Measurements from ENCODE around the gene KDM8.
"Not testable (repeated sequence)": the region's sequence is repeated elsewhere in the genome, so short reads cannot be mapped to it uniquely, and the experiment has no call there.

Gene KDM8

DNA sequence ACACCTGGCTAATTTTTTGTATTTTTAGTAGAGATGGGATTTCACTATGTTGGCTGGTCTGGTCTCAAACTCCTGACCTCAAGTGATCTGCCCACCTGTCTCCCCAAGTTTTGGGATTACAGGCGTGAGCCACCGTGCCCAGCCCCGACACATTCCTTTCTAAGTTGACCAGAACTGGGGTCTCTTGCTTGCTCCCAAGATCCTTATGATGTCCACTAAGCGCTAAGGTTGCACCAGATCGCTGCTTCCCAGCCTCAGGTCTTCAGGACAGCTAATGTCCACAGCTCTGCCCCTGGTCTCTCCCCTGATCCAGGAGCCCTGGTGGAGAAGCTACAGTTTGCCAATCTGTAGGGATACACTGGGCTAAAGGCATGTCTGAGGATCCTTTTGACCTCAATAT, 35.7 kb downstream of the KDM8 start:
- intact Hi-C loops (cut with DNase I), result no loop called here
- DNase-seq, result peak in 2 of 10 donors; percentile 23 to 62

DNA sequence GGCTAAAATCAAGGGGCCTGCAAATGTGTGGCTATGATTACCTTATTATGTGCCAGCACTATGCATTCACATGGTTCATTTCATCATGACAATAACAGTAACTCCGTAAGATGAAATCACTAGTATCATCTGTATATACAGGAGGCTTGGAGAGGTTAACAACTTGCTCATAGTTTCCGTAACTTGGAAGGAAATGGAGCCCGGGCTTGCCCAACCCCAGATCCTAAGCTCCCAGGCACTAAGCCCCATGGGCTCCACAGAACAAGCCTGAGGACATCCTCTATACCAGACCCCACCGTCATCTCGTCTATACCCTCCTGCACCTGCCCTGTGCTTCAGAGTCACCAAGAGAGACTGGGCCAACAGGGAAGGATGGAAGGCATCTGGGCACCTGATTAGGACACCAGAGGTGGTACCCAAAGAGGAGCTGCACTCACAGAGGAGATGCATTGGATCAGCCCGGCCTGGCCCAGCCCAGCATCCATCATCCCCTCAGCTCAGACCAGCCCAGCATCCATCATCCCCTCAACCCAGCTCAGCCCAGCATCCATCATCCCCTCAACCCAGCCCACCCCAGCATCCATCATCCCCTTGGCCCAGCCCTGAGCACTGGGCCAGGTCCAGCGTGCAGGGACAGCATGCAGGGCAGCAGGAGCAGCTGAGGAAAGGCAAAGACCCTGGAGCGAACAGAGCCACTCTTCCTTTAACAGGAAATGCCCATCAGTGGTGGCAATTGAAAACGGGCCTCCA, 36.8 kb downstream of the KDM8 start:
- intact Hi-C loops (cut with DNase I), result no loop called here

DNA sequence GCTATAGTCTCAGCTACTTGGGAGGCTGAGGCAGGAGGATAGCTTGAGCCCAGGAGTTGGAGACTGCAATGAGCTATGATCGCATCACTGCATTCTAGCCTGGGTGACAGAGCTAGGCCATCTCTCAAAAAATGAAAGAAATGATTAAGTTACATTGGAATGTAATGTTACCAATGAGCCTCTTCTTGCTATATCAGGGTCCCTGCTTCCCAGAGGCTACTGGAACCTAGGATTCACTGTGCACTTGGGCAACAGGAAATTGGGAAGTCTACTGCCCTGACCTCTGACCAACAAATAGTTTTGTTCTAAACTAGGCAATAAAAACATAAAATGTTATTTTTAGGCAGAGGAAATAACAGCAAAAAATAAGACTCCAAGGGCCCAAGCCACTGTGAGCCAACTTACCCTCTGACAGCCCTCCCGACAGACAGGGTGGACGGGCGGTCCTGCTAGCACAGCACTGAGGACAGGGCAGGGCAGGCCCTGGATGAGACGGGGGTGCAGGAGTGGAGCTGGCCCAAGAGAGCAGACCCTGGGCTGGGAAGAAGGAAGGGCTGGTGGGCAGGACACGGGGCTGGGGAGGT, 37.7 kb downstream of the KDM8 start:
- DNase-seq, result peak in 1 of 10 donors; percentile 71
- intact Hi-C loops (cut with DNase I), result no loop called here

More for the DNA sequence above, 36.8 kb downstream of the KDM8 start:
- peak in 1 of 10 donors; percentile 36 for DNase-seq

DNA sequence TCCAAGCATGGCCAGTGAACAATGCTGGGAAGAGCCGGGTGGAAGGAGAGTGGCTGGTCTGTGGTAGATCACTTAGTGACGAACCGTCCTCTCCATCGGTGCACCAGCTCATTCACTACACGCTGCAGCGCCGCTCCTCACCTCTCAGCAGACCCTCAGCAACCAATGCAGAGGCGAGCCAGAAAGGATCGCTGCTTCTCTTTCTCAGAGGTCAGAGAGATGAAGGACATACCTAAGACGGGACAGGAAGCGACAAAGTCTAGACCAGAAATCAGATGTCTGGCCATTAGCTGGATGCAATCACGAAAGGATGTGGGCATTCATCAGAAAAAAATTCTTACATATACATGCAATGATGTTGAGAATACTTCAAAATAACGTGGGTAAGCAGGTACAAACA, 38.3 kb downstream of the KDM8 start:
- peak in 1 of 10 donors; percentile 20 for DNase-seq
- intact Hi-C loops (cut with DNase I), result no loop called here

DNA sequence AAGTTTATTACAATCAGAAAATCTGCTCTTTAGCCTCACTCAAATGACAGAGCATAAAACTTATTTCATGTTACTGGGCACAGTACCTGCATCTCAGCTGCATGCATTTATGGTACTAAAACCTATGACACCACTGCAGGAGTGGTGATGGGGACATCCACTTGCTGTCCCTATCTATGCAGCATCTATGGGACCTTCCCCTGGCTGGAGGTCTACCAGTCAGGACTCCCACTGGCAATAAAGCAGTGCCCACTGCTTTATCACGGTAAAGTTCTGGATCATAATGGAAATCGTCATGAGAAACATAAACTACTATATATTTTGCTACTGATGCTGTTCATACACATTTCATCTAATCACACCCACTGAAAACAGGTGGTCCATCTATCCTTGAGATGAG, 39.1 kb downstream of the KDM8 start:
- no peak for DNase-seq
- intact Hi-C loops (cut with DNase I), result no loop called here

DNA sequence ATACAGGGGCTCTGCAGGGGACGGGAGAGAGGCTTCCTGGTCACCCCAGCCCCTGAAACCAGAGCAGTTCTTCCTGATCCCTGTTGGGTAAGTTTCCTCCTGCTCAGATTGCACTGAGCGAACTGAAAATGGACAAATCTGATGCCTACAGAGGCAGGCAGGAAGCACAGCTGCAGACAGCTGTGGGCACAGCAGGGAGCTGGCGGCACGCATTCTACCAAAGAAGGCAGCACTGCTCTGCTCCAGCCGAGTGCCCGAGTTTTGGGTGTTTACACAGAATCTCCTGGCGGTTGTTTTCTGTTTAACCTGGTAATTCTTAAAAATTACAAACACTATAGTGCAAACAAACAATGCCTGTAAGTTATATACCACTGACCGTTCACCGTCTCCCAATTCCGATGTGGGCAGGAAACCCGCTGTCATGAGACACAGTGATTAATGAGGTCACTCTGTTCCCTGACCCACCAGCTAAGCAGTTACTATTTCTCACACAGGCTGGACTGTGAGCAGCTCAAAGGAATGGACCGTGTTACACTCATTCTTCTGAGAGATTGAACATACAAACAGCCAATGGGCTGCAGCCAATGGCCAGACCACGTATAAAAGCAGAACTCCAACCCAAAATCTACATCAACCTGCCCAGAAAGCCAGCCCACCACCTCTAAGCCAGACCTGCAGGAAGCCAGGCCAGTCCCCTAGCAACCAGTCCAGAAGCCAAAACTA, 39.7 kb downstream of the KDM8 start:
- DNase-seq, result peak in 1 of 10 donors; percentile 85
- intact Hi-C loops (cut with DNase I), result no loop called here

DNA sequence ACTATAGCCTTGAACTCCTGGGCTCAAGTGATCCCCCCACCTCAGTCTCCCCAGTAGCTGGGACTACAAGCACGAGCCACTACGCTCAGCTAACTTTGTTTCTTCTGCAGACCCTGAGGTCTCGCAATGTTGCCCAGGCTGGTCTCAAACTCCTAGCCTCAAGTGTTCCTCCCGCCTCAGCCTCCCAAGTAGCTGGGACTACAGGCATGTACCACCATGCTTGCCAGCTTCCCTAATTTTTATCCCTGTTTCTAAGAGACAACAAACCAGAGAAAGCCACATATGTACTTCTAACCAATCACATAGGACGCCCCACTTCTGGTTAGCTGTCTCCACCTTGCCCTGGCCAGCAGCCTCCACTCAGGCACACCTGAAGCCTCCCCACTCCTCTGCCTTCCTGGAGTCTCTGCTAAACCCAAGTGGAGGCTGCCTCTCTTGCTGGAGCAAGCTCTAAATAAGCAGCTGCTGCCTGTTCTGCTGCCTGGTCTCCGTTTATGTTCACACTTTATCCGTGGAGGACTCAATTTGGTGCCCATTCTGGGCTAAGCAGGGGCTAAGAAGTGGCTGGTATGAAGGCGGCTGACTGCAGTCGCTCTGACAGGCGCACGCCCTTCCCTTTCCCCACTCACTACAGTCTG, 40.5 kb downstream of the KDM8 start:
- intact Hi-C loops (cut with DNase I), result no loop called here
- peak in 1 of 10 donors; percentile 43 for DNase-seq

DNA sequence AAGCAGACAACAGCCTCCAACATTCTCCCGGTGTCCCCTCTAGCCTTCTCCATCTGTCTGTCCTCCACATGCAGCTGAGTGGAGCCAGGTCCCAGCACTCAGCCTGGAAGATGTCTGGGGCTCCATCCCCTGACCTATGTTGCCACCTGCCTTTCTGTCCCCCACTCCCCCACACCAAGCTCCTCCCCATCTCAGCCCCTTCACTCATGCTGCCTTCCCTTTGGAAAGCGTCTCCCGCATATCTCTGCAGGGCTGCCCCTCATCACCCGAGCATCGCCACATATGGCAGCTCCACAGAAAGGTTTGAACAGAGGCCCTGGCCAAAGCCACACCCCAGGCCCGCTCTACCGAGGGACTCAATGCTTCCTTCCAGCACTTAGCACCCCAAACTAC, 41.0 kb downstream of the KDM8 start:
- intact Hi-C loops (cut with DNase I), result no loop called here
- peak in 1 of 10 donors; percentile 53 for DNase-seq

DNA sequence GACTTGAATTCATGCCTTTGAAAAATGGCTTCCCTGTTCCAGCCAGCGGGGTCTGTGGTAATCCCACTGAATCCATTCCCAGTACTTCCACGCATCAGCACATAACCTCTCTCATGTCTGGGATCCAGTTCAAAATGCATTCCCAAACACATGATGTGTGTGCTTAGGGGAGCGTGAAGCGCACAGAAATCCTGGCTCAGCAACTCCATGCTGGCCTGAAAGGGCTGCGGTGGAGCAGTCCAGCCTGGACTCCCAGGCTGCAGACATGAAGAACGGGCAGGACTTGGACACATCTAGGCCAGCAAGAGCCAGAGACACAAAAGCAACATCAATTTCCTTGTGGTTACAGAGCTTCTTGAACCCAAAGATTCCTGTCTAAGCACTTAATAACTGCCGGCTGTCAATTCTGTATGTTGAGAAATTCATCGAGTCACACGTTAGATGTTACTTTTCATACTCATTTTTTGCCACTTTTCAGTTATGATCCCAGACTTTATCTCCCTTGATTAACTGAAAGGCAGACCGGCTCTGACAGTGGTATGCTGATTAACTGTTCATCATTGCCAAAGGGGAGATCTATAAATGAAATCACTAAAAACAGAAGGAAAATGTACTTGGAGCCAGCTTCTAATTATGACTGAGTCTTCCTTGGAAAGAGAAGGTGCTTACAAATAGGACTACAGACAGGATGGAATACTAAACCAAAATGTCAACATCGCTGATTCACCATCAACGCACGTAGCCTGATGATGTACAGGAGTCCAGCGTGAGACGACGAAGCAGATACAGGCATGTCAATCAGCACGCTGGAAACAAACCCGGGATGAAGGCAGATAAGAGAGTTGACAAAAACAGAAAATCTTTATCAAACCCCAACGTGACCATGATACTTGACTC, 42.2 kb downstream of the KDM8 start:
- intact Hi-C loops (cut with DNase I), result no loop called here
- peak in 1 of 10 donors; percentile 69 for DNase-seq

DNA sequence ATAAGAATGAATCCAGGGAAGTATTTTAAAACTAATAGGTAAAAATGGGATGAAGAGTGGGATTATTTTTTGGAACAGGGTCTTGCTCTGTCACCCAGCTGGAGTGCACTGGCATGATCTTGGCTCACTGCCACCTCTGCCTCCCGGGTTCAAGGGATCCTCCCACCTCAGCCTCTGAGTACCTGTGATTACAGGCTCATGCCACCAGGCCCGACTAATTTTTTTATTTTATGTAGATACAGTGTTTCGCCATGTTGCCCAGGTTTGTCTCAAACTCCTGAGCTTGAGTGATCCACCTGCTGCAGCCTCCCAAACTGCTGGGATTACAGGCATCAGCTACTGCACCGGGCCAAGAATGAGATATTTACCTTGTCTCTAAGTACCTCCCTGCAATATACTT, 43.1 kb downstream of the KDM8 start:
- intact Hi-C loops (cut with DNase I), result no loop called here
- peak in 1 of 10 donors; percentile 33 for DNase-seq

DNA sequence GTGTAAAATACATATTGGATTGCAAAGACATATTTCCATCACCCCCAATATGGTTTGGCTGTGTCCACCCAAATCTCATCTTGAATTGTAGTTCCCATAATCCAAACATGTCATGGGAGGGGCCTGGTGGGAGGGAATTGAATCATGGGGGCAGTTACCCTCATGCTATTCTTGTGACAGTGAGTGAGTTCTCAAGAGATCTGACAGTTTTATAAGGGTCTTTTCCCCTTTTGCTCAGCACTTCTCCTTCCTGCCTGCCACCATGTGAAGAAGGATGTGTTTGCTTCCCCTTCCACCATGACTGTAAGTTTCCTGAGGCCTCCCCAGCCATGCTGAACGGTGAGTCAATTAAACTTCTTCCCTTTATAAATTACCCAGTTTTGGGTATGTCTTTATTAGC, 43.8 kb downstream of the KDM8 start:
- DNase-seq; intact Hi-C loops (cut with DNase I): not testable (repeated sequence)

DNA sequence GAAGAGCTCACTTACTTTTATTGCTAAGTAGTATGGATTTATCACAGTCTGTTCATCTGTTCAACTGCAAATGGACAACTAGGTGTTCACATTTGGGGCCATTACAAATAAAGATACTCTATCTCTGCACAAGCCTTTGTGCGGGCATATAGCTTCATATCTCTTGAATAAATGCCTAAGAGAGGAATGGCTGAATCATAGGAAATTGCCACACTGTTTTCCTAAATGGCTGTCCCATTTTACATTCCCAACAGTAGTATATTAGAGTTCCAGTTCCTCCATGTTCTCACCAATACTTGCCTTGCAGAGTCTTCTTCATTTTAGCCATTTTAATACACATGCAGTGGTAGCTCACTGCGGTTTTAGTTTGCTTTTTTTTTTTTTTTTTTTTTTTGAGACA, 44.7 kb downstream of the KDM8 start:
- intact Hi-C loops (cut with DNase I), result no loop called here
- no peak for DNase-seq

DNA sequence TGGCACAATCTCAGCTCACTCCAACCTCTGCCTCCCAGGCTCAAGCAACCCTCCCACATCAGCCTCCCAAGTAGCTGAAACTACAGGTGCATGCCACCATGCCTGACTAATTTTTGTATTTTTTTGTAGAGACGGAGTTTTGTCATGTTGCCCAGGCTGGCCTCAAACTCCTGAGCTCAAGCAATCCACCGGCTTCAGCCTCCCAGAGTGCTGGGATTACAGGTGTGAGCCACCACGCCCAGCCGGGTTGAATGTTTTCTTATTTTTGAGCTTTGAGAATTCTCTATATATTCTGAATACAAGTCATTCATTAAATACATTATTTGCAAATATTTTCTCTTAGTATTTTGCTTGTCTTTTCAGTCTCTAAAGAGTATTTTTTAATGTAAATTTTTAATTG, 45.6 kb downstream of the KDM8 start:
- intact Hi-C loops (cut with DNase I); DNase-seq: not testable (repeated sequence)

DNA sequence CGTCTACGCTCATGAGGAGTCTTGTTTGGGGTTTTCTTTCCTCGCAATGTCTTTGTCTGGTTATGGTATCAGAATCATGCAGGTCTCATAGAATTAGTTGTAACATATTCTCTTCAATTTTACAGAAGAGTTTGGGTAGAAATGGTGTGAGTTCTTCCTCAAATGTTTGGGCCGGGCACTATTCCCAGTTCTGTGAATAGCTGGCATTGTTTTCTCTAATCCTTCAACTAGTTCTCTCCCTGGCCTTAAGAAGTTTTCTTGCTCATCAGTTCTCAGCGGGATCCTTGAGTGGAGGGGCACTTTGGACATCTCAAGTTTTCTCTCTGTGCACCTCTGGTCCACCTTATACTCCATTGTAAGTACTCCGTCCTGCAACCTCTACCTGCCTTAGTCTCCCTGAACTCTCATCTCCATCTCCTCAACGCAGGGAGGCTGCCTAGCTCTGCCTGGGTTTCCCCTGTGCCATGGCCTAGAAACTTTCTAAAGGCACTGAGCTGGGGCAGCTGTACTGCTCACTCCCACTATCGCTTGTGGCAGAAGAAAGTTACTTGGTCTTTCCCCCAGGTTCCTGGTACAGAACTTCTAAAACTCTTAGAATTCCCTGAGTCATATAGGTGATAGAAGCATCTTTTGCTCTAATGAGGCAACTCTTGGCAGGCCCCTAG, 48.3 kb downstream of the KDM8 start:
- no peak for DNase-seq
- intact Hi-C loops (cut with DNase I), result no loop called here

DNA sequence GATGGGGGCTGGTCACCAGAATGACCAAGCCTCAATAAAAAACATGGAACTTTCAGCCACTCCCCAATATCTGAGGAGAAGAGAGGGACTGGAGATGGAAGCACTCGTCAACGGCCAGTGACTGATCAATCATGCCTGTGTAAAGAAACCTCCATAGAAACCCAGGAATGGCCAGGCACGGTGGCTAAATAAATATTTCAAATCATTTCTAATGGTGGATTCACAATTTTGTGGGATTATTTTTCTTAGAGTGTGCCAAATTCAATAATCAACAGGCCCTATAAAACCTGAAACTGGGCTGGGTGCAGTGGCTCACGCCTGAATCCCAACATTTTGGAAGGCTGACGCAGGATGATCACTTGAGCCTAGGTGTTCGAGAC, 48.9 kb downstream of the KDM8 start:
- intact Hi-C loops (cut with DNase I), result no loop called here
- no peak for DNase-seq

DNA sequence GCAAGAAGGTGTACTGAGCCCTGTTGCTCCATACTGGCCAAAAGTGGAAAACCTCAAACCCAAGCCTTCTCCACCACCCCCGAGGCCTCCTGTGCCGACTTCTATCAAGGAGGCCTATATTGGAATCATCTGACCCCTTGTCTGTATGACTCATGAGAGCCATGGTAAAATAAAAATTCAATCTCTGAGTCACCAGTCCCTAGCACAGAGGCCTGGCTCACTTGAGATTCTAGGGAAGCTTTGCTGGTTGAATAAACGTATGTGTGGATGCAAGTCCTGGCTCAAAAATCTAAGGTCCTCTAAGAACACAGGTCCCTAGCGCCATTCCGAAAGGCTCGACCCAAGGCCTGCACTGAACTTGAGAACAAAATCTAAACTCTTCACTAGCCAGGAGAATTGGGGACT, 50.2 kb downstream of the KDM8 start:
- intact Hi-C loops (cut with DNase I), result no loop called here
- no peak for DNase-seq

DNA sequence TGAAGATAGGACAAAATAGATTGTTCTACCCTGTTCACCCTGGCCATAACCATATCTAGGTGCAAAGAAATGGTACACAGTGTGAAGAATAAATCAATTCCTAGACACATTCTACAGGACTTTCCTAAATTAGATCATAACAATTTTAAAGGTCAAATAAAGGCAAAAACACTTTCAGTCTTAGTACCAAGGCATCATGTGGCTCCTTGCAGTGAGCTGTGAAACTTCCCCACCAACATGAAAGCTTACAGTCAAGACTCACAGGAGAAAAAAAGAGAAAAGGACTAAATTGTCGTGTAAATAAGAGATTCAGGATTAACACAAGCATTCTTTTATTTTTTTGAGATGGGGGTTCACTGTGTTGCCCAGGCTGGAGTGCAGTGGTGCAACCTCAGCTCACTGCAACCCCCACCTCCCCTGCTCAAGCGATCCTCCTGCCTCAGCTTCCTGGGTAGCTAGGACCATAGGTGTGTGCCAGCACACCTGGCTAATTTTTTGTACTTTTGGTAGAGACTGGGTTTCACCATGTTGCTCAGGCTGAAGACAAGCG, 51.0 kb downstream of the KDM8 start:
- no peak for DNase-seq
- intact Hi-C loops (cut with DNase I), result no loop called here

DNA sequence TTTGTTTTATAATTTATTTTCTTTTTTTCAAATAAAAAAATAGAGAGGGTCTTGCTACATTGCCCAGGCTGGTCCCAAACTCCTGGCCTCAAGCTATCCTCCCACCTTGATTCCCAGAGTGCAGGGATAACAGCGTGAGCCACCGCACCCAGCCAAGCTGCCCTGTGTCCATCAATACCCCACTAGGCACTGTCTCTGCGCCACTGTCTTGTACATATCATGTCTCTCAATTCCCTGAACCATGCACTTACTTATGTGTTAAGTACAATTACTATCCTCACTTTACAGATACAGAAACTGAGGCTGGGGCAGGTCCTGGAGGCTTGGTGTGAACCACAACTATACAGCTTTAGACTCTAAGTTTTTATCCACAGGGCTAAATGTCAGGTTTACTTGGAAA, 53.5 kb downstream of the KDM8 start:
- DNase-seq, result no peak
- intact Hi-C loops (cut with DNase I), result no loop called here

DNA sequence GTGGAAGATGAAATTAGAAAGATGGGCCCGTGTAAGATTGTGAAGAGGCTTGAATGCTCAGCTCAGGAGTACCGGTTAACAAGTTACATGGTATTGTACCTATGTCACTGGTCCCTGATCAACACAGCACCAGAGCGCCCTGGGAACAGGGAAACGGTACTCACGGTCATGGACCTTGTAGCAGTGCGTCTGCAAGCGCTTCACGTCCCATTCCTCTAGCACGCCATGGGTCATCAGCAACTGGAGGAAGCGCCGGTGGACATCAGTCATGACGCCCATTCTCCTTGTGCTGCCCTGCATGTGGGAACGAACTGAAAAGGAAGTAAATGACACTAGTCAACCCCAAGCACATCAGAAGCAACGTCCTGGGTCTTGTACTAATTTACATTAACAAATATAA, 53.9 kb downstream of the KDM8 start:
- DNase-seq, result peak in 1 of 10 donors; percentile 33
- intact Hi-C loops (cut with DNase I), result no loop called here

All from posterior cingulate gyrus (tissue), 11 donors.